H1 (cell line): Measurements from ENCODE around the gene SLC25A28. TPM values are rescaled to one million over a fixed set of nuclear protein-coding genes. Genes with fewer than 3 reads are reported as not detected.

Source experiments
- CTCF ChIA-PET: fragments of 300-600 bp; sonication (Branson Sonifier 250); formaldehyde crosslinking; loops from one replicate; lab custom pipeline; 2021; ENCODE audit not compliant: partially characterized antibody; lab: Charles Lee
- POLR2A ChIA-PET: fragments of 300-600 bp; sonication (Branson Sonifier 250); formaldehyde crosslinking; loops from one replicate; lab custom pipeline; 2021; ENCODE audit warnings: inconsistent platforms; ENCODE audit not compliant: partially characterized antibody; lab: Charles Lee
- DNase-seq, 2 experiments: peaks; one replicate each; pipeline versions ENCODE4 v3.0.0 to v3.0.0-alpha.2; 2010 to 2022; ENCODE audit warnings: low spot score in 2 of 2, low read depth in 1 of 2, mixed read lengths in 1 of 2
- FAIRE-seq: peaks from 2 replicates; lab custom pipeline; 2011; peaks lifted over from hg19 to GRCh38; lab: Jason Lieb, UNC
- H2AFZ ChIP-seq: 2 replicates; pipeline ENCODE4 v1.8.1; 2012; ENCODE audit warnings: low read length, inconsistent platforms
- H2AK5ac ChIP-seq: 2 replicates; pipeline ENCODE4 v1.6.1; 2013; ENCODE audit warnings: low read depth, low read length
- H2BK120ac ChIP-seq: replicated peaks from 2 replicates; pipeline ENCODE3; 2013; ENCODE audit warnings: low read depth, low read length, inconsistent platforms
- H2BK12ac ChIP-seq: 2 replicates; pipeline ENCODE4 v1.6.1; 2013; ENCODE audit warnings: low read depth, low read length
- H2BK15ac ChIP-seq: 2 replicates; pipeline ENCODE4 v1.6.1; 2013; ENCODE audit warnings: low read length
- H2BK20ac ChIP-seq: 2 replicates; pipeline ENCODE4 v1.6.1; 2013; ENCODE audit warnings: low read length
- H2BK5ac ChIP-seq: 2 replicates; pipeline ENCODE4 v1.6.1; 2013; ENCODE audit warnings: low read depth, low read length
- H3K14ac ChIP-seq: 2 replicates; pipeline ENCODE4 v1.6.1; 2013; ENCODE audit warnings: inconsistent platforms; ENCODE audit not compliant: insufficient read length
- H3K18ac ChIP-seq: 2 replicates; pipeline ENCODE4 v1.6.1; 2013; ENCODE audit warnings: low read length; ENCODE audit errors: extremely low read depth
- H3K23ac ChIP-seq: 2 replicates; pipeline ENCODE4 v1.6.1; 2013; ENCODE audit warnings: inconsistent platforms; ENCODE audit not compliant: insufficient read length
- H3K23me2 ChIP-seq: 2 replicates; pipeline ENCODE4 v1.6.1; 2013; ENCODE audit warnings: low read depth, low read length
- H3K27ac ChIP-seq: 2 replicates; pipeline ENCODE4 v1.6.1; 2011; ENCODE audit warnings: low read depth, low read length, inconsistent platforms
- H3K27me3 ChIP-seq, 4 experiments: replicated peaks in 1 of 4; 1 replicate in 1 of 4; 2 replicates in 3 of 4; pipeline versions ENCODE4 v1.6.1 to v1.8.1; 2011 to 2013; ENCODE audit warnings: low read length in 3 of 4, mild to moderate bottlenecking in 3 of 4, inconsistent platforms in 2 of 4, mixed read lengths in 2 of 4, moderate library complexity in 1 of 4; ENCODE audit not compliant: control insufficient read depth in 3 of 4, insufficient read depth in 3 of 4; ENCODE audit errors: extremely low read depth in 1 of 4
- H3K36me3 ChIP-seq, 4 experiments: 2 replicates each; pipeline versions ENCODE4 v1.6.1 to v1.8.1; 2011 to 2013; ENCODE audit warnings: mild to moderate bottlenecking in 4 of 4, low read length in 3 of 4, moderate library complexity in 2 of 4, control low read depth in 1 of 4, inconsistent platforms in 1 of 4; ENCODE audit not compliant: insufficient read depth in 4 of 4, control insufficient read depth in 2 of 4
- H3K4ac ChIP-seq: replicated peaks from 2 replicates; pipeline ENCODE3; 2013; ENCODE audit warnings: low read length, low read depth, mixed read lengths, inconsistent platforms; ENCODE audit not compliant: insufficient read length
- H3K4me1 ChIP-seq, 4 experiments: replicated peaks in 1 of 4; 1 replicate in 1 of 4; 2 replicates in 3 of 4; pipeline versions ENCODE4 v1.6.1 to v1.8.1; 2011 to 2013; ENCODE audit warnings: low read length in 3 of 4, inconsistent platforms in 2 of 4, mixed read lengths in 1 of 4; ENCODE audit not compliant: insufficient read depth in 4 of 4, control insufficient read depth in 3 of 4
- H3K4me2 ChIP-seq, 2 experiments: 2 replicates each; pipeline versions ENCODE4 v1.6.1 to v1.8.1; 2011 to 2013; ENCODE audit warnings: low read depth in 2 of 2, low read length in 2 of 2, control low read depth in 1 of 2, inconsistent platforms in 1 of 2, mild to moderate bottlenecking in 1 of 2; ENCODE audit not compliant: insufficient read depth in 1 of 2
- H3K4me3 ChIP-seq, 4 experiments: fragments of 200-600, 300-600 bp in 1 of 4; sonication (generic), shearing (Covaris generic), sonication (Bioruptor Twin) in 1 of 4; 2 replicates each; pipeline versions ENCODE4 v1.5.1 to v1.8.1; 2011 to 2016; ENCODE audit warnings: low read length in 4 of 4, low read depth in 3 of 4, control low read depth in 2 of 4, inconsistent platforms in 2 of 4, mild to moderate bottlenecking in 2 of 4, mixed read lengths in 1 of 4, moderate library complexity in 1 of 4; ENCODE audit not compliant: insufficient read depth in 2 of 4; ENCODE audit errors: extremely low read depth in 1 of 4
- H3K56ac ChIP-seq: replicated peaks from 2 replicates; pipeline ENCODE3; 2013; ENCODE audit warnings: low read depth, mild to moderate bottlenecking, mixed read lengths, low read length, inconsistent platforms; ENCODE audit not compliant: insufficient read length
- H3K79me1 ChIP-seq: 2 replicates; pipeline ENCODE4 v1.6.1; 2013; ENCODE audit warnings: low read depth, low read length, control low read depth
- H3K79me2 ChIP-seq, 2 experiments: 2 replicates each; pipeline versions ENCODE4 v1.6.1 to v1.8.1; 2012 to 2013; ENCODE audit warnings: low read length in 2 of 2, mild to moderate bottlenecking in 2 of 2, inconsistent platforms in 1 of 2; ENCODE audit not compliant: insufficient read depth in 2 of 2, control insufficient read depth in 1 of 2
- H3K9ac ChIP-seq, 4 experiments: replicated peaks in 1 of 4; 1 replicate in 1 of 4; 2 replicates in 3 of 4; pipeline versions ENCODE4 v1.6.1 to v1.8.1; 2011 to 2013; ENCODE audit warnings: low read depth in 3 of 4, low read length in 3 of 4, control low read depth in 2 of 4, mild to moderate bottlenecking in 2 of 4, moderate library complexity in 2 of 4, inconsistent platforms in 1 of 4; ENCODE audit errors: extremely low read depth in 1 of 4
- H3K9me3 ChIP-seq, 2 experiments: 2 replicates each; pipeline versions ENCODE4 v1.6.1 to v1.8.1; 2012 to 2013; ENCODE audit warnings: mild to moderate bottlenecking in 2 of 2, moderate library complexity in 2 of 2, control low read depth in 1 of 2, inconsistent platforms in 1 of 2, low read depth in 1 of 2, low read length in 1 of 2, mixed read lengths in 1 of 2; ENCODE audit not compliant: insufficient read depth in 2 of 2
- H4K20me1 ChIP-seq, 2 experiments: replicated peaks in 1 of 2; 2 replicates each; pipeline versions ENCODE3 to v1.8.1; 2011 to 2013; ENCODE audit warnings: inconsistent platforms in 2 of 2, low read length in 2 of 2, mild to moderate bottlenecking in 1 of 2; ENCODE audit not compliant: insufficient read depth in 2 of 2, control insufficient read depth in 1 of 2
- H4K5ac ChIP-seq: 2 replicates; pipeline ENCODE4 v1.6.1; 2013; ENCODE audit warnings: low read length, low read depth, mixed read lengths, inconsistent platforms; ENCODE audit not compliant: insufficient read length
- H4K8ac ChIP-seq: 2 replicates; pipeline ENCODE4 v1.8.0; 2013; ENCODE audit warnings: mild to moderate bottlenecking, moderate library complexity, low read length, inconsistent platforms; ENCODE audit not compliant: insufficient read depth; ENCODE audit errors: extremely low read depth
- H4K91ac ChIP-seq: replicated peaks from 2 replicates; pipeline ENCODE3; 2013; ENCODE audit warnings: low read length, mixed read lengths, inconsistent platforms; ENCODE audit not compliant: insufficient read length
- CHD1 ChIP-seq: IDR thresholded peaks from 2 replicates; pipeline ENCODE4 v1.6.1; 2012; ENCODE audit warnings: low read depth, low read length, improper control_type of control experiment
- EGR1 ChIP-seq: IDR thresholded peaks from 2 replicates; pipeline ENCODE4 v1.6.1; 2011; ENCODE audit warnings: low read depth, low read length, borderline replicate concordance
- HDAC6 ChIP-seq: IDR thresholded peaks from one replicate; pipeline ENCODE4 v1.7.1; 2012; ENCODE audit warnings: low read depth, mild to moderate bottlenecking, inconsistent platforms, low read length, moderate library complexity
- JUN ChIP-seq: IDR thresholded peaks from 2 replicates; pipeline ENCODE4 v1.6.1; 2011; ENCODE audit warnings: low read depth, mild to moderate bottlenecking, improper control_type of control experiment, low read length
- NANOG ChIP-seq: IDR thresholded peaks from 2 replicates; pipeline ENCODE4 v1.6.1; 2011; ENCODE audit warnings: low read length, low read depth, mild to moderate bottlenecking, inconsistent platforms; ENCODE audit not compliant: insufficient read depth, poor library complexity, severe bottlenecking
- POLR2A ChIP-seq, 2 experiments: IDR thresholded peaks; 1 replicate in 1 of 2; 2 replicates in 1 of 2; pipeline ENCODE4 v1.6.1; 2011; ENCODE audit warnings: low read depth in 2 of 2, low read length in 2 of 2, mild to moderate bottlenecking in 2 of 2; ENCODE audit errors: control extremely low read depth in 1 of 2
- SIX5 ChIP-seq: IDR thresholded peaks from 2 replicates; pipeline ENCODE4 v1.6.1; 2011; ENCODE audit warnings: mild to moderate bottlenecking, low read depth, low read length
- SP2 ChIP-seq: IDR thresholded peaks from 2 replicates; pipeline ENCODE4 v1.6.1; 2012; ENCODE audit warnings: mild to moderate bottlenecking, low read length, inconsistent platforms
- TBP ChIP-seq: IDR thresholded peaks from 2 replicates; pipeline ENCODE4 v1.6.1; 2011; ENCODE audit warnings: low read depth, low read length, improper control_type of control experiment
- ZNF274 ChIP-seq: IDR thresholded peaks from 2 replicates; pipeline ENCODE4 v1.7.0; 2012; ENCODE audit warnings: low read length, borderline replicate concordance; ENCODE audit errors: extremely low read depth
- WGBS, 2 experiments: shearing (Covaris generic) in 1 of 2; methylation state at CpG; one replicate each; pipeline versions ENCODE4 v1.1.6 to v1.1.7; 2013 to 2015; ENCODE audit warnings: low lambda C conversion rate in 2 of 2, mixed read lengths in 2 of 2, inconsistent platforms in 1 of 2, low coverage in 1 of 2, missing lambda C conversion rate in 1 of 2; ENCODE audit not compliant: insufficient replicate concordance in 2 of 2, insufficient coverage in 1 of 2, insufficient read length in 1 of 2; ENCODE audit errors: extremely low coverage in 1 of 2, missing lambda C conversion rate in 1 of 2; 5-methylcytosine and 5-hydroxymethylcytosine counted together
- polyA plus RNA-seq, 7 experiments: library from polyadenylated mRNA; depleted of rRNA in 3 of 7; stranded (reverse) in 5 of 7; unstranded in 2 of 7; fragments of >200 nt in 5 of 7; fragments of 200-250 nt in 2 of 7; gene quantifications; 1 replicate in 5 of 7; 2 replicates in 1 of 7; 4 replicates in 1 of 7; pipeline versions ENCODE4 v1.2.1 to v1.2.3, GENCODE V29; 2011 to 2013; ENCODE audit warnings: missing spikeins in 2 of 7, mixed read lengths in 2 of 7
- total RNA-seq: library from RNA; stranded (reverse); fragmentation: NEBNext Ultra II Directional; extraction: Animal tissue kit (Norgen Biotek cat#: 25700); gene quantifications from 2 replicates; pipeline ENCODE4 v1.2.1, GENCODE V29; 2021

Gene SLC25A28
- total and polyA plus RNA-seq, 2 of the 8 experiments (the other 6 are each of a cell fraction or from before 2014, with no cell fraction given), result 17.2 to 18.5 TPM

GRCh38 chr10:99667108-99667751, 47.0 kb upstream of the SLC25A28 start:
- Histone ChIP-seq H3K27me3 (no peaks in the 10 kb centered on the region), H2AK5ac (no peak overlapping the region), H3K14ac (no peak overlapping the region), H3K27ac (no peak overlapping the region), H4K5ac (no peak overlapping the region), H2BK5ac (no peak overlapping the region), H3K4me1 (no peaks in the 10 kb centered on the region), H2BK15ac (no peak overlapping the region), H3K18ac (no peak overlapping the region), H3K9me3 (no peaks in the 10 kb centered on the region), H3K56ac (no peak overlapping the region), H3K4ac (no peak overlapping the region), H2AFZ (no peak overlapping the region), H2BK12ac (no peak overlapping the region), H3K9ac (no peak overlapping the region), H3K23me2 (no peaks in the 10 kb centered on the region), H4K20me1 (peaks cover 0 to 2% of the 10 kb centered on the region in 2 experiments), H3K79me2 (no peaks in the 10 kb centered on the region), H3K4me3 (no peak overlapping the region), H4K8ac (no peak overlapping the region), H3K36me3 (no peaks in the 10 kb centered on the region; a peak in 1 of 8 replicates), H4K91ac (no peak overlapping the region), H2BK20ac (no peak overlapping the region), H2BK120ac (no peak overlapping the region), H3K4me2 (no peak overlapping the region)
- CTCF ChIA-PET, result interaction anchor here (1.0 to 1.4 kb wide), 4 partner anchors 12 to 231 kb away, joined by 3 to 5 read pairs (median 4); no protein-coding TSS in a partner anchor
- WGBS, 2 experiments, result 89% methylated on average over 4 of the region's 4 CpGs; no CpG with 5 or more reads in 1 of the 2 experiments
- DNase-seq, result no peak
- TF ChIP-seq SIX5, result no peak
- TF ChIP-seq JUN, result no peak
- no peak for TF ChIP-seq EGR1
- TF ChIP-seq SP2, result no peak
- TF ChIP-seq NANOG, result no peak
- no peak for TF ChIP-seq HDAC6
- TF ChIP-seq TBP, result no peak
- no peak for TF ChIP-seq ZNF274
- TF ChIP-seq POLR2A (IDR thresholded peaks at IDR 0.05; ENCODE audit: control extremely low read depth in 1 of 2, low read depth in 2 of 2, low read length in 2 of 2), result no peak
- no peak for TF ChIP-seq CHD1
- TF ChIP-seq, all 59 proteins: peak for 0
- no peak for FAIRE-seq
- Histone ChIP-seq H3K79me1 (no peaks in the 10 kb centered on the region), H3K23ac (no peak overlapping the region)
- POLR2A ChIA-PET, result interaction anchor here (1.1 kb wide), 1 partner anchor 9 kb away, joined by 4 read pairs; no protein-coding TSS in a partner anchor
